GM21825 (cell line): ENCODE results near the gene SENP5.
"Not testable (repeated sequence)": the region's sequence is repeated elsewhere in the genome, so short reads cannot be mapped to it uniquely, and the experiment has no call there.

Experiments used
- ATAC-seq: cut with Tn5 transposase; IDR thresholded peaks from one replicate; pipeline ENCODE4 v1.9.1; 2021; ENCODE audit warnings: mild to moderate bottlenecking, moderate library complexity; ENCODE audit not compliant: unreplicated experiment

The SENP5 gene

DNA sequence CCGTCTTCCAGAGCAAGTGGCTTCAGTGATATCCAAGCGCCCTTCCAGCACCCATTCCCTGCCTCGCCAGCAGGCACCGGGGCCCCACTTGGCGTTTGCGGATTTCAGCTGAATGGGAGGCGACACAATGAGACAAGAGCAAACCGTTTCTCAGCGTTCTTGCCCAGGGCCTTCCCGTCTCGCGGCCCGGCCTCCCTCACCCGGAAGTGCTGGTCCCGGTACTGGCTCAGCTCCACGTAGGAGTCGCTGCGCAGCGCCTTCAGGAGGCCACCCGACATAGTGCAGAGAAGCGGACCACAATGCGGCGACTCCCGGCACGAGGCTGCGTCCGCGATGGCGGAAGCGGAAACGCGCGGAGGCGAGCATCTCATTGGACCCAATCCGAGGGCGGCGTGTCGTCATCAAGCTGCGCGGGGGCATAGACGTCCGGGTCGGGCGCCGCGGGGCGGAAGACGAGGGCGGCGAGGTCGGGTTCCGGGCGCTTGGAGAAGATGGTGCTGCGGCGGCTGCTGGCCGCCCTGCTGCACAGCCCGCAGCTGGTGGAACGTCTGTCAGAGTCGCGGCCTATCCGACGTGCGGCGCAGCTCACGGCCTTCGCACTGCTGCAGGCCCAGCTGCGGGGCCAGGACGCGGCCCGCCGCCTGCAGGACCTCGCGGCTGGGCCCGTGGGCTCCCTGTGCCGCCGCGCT lies 74.7 kb downstream of the SENP5 start, which contains the start of gene NCBP2:
Gene NCBP2, minus strand, starts transcription at position 303 of the 689 bp plus-strand sequence. Its CDS starts 25 bp downstream, at position 278.
- peak; percentile 87 for ATAC-seq

DNA sequence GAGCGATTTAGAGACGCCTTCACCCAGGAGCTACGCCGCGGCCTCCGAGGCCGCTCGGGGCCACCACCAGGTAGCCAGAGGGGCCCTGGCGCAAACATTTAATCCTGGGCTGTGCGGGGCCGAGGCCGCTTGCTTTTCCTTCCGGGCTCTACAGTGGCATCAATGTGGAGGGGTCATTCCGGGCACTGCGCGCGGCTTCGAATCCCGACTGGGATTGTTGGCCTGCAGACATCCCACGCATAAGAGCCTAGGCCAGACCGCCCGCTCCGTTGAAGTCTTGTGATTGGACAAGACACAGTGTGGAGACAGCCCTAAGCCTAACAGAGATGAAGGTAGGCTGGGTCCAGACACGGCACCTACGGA lies 75.2 kb downstream of the SENP5 start:
- peak; percentile 8 for ATAC-seq

DNA sequence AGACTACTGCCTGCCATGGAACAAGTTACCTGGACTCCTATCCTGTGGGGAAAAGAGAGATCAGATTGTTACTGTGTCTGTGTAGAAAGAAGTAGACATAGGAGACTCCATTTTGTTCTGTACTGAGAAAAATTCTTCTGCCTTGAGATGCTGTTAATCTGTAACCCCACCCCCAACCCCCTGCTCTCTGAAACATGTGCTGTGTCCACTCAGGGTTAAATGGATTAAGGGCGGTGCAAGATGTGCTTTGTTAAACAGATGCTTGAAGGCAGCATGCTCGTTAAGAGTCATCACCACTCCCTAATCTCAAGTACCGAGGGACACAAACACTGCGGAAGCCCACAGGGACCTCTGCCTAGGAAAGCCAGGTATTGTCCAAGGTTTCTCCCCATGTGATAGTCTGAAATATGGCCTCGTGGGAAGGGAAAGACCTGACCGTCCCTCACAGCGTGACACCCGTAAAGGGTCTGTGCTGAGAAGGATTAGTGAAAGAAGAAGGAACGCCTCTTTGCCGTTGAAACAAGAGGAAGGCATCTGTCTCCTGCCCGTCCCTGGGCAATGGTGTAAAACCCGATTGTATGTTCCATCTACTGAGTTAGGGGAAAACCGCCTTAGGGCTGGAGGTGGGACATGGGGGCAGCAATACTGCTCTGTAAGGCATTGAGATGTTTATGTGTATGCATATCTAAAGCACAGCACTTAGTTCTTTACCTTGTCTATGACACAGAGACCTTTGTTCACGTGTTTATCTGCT lies 76.5 kb downstream of the SENP5 start:
- ATAC-seq = not testable (repeated sequence)

DNA sequence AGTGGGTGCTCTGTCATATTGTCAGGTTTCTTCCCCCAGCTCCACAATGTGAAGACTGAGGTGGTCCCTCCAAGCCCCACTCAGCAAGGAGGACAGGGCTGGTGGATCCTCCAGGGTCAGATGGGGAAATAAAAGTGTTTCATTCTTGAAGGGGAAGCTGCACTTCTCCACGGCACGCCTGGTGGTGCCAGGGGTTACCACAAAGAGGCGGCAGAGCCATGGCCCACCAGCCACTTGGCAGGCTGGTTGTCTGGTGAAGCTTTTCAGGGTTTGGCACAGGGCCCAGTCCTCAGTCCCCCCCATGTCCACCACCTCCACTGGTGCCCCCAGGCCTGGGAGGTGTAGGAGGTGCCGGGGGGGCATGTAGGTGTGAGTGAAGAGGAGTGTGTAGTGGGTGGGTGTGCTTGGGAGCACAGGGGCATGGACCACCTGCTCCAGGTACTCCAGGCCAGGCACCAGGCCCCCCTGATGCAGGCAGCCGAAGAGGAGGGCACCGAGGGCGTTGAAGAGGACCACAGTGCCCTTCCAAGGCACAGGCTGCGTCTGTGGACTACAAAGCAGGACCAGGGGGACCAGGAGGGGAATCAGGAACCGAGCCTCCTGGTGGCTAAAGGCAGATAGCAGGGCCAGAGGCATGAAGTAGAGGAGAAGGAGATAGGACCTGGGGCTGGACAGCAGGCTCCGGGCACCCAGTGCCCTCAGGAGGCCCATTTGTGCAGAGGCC lies 79.6 kb downstream of the SENP5 start:
- no peak for ATAC-seq

DNA sequence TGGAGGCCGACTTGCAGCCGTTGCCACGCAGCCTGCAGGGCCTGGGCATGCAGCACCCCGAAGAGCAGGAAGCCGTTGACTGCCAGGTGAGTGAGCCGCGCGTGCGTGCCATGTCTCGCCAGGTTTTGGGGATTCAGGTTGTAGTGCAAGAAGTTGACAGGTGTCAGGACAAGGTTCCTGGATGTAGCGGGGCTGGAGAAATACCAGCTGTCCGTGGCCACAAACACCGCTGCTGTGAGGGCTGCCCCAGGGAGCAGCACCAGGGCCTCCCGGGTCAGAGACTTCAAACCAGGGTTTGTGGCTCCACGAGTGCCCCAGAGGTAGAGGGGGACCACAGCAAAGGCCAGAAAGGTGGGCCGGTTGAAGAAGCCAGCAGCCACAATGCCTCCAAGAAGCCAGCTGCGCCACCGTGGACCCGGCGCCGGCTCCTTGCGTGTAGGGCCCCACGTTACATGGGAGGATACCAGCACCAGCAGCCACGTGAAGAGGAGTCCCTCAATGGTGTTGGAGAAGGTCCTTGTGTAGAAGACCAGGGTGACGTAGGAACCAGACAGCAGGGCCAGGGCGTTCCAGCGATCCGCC lies 80.2 kb downstream of the SENP5 start:
- ATAC-seq = no peak

DNA sequence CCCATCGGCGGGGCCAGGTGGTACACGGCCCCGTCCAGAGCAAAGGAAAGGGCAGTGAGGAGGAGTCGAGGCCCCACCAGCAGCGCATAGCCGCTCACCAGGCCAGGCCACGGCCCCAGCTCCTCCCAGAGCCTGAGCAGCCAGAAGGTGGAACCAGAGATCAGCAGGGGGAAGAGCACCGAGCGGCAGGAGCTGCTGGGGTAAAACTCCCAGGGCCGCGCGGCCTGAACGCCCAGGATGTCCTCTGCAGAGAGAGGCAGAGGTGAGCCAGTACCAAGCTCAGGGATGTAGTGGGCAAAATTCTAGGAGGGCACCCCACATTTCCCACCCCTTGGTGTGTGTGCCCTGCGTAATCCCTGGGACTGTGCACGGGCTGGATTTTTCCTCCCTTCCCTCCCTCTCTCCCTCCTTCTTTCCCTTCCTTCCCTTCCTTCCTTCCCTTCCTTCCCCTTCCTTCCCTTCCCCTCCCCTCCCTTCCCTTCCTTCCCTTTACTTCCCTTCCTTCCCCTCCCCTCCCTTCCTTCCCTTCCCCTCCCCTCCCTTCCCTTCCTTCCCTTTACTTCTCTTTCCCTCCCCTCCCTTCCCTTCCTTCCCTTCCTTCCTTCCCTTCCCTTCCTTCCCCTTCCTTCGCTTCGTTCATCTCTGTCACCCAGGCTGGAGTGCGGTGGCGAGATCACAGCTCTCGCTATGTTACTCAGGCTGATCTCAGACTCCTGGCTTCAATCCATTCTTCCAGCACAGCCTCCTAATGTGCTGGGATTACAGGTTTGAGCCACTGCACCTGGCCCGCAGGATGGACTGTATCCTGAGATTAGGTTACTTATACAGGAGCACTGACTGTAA lies 80.9 kb downstream of the SENP5 start:
- ATAC-seq = no peak

DNA sequence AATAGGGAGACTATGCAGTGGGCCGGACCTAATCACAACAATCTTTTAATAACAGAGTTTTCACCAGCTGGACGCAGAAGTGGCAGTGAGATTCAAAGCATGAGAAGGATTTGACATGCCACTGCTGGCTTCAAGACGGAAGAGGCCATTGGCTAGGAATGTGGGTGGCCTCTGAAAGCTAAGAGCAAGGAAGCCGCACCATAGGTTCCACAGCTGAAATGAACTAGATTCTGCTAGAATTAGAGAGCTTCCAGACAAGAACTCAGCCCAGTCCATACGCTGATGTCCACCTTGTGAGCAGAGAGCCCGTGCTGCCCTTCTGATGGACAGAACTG lies 81.5 kb downstream of the SENP5 start:
- ATAC-seq = no peak

DNA sequence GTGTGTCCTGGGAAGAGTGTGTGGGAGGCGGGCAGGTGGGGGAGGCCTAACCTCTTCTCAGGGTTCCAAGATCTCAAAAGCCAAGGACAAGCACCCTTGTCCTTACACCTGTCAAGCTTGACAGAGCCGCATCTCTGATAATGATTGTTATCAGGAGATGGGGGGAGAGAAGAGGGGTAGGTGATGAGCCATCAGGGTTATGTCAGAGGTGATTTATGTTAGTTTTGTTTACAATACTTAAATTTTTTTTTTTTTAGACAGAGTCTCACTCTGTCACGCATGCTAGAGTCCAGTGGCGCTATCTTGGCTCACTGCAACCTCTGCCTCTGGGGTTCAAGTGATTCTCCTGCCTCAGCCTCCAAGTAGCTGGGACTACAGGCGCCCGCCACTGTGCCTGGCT lies 82.0 kb downstream of the SENP5 start:
- no peak for ATAC-seq

DNA sequence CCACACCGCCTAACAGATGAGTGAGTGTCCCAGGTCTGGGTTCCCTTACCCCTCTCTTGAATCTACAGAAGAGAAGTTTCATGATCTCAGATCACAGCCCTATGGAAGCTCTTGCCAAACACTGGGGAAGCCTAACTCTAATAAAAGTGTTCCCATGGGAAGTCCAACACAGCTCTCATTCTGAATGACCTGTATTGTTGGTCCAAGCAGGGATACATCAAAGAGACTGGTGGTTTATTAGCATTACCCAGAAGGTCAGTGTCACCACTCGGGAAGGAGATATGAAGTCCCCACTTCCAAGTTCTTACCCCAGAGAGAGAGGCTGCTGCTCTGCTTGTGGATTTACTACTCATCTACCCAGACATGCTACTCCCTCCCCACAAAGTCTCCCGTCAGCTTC lies 83.7 kb downstream of the SENP5 start:
- ATAC-seq = no peak

DNA sequence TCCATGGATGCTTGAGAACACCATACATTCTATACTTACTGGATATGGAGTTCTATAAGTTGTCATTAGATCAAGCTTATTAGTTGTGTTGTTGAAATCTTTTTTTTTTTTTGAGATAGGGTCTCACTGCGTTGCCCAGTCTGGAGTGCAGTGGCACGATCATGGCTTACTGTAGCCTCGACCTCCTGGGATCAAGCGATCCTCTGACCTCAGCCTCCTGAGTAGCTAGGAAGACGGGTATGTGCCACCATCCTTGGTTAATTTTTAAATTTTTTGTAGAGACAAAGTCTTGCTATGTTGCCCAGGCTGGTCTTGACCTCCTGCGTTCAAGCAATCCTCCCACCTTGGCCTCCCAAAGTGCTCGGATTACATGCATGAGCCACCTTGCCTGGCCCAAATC lies 87.1 kb downstream of the SENP5 start:
- ATAC-seq = no peak

DNA sequence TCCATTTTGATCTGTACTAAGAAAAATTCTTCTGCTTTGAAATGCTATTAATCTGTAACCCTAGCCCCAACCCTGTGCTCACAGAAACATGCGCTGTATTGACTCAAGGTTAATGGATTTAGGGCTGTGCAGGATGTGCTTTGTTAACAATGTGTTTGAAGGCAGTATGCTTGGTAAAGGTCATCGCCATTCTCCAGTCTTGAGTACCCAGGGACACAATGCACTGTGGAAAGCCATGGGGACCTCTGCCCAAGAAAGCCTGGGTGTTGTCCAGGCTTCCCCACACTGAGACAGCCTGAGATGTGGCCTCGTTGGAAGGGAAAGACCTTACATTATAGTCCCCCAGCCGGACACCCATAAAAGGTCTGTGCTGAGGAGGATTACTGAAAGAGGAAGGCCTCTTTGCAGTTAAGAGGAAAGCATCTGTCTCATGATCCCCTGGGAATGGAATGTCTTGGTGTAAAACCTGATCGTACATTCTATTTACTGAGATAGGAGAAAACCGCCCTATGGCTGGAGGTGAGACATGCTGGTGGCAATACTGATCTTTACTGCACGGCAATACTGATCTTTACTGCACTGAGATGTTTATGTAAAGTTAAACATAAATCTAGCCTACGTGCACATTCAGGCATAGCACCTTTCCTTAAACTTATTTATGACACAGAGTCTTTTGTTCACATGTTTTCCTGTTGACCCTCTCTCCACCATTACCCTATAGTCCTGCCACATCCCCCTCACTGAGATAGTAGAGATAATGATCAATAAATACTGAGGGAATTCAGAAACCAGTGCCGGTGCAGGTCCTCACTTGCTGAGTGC lies 94.6 kb downstream of the SENP5 start:
- ATAC-seq = no peak

DNA sequence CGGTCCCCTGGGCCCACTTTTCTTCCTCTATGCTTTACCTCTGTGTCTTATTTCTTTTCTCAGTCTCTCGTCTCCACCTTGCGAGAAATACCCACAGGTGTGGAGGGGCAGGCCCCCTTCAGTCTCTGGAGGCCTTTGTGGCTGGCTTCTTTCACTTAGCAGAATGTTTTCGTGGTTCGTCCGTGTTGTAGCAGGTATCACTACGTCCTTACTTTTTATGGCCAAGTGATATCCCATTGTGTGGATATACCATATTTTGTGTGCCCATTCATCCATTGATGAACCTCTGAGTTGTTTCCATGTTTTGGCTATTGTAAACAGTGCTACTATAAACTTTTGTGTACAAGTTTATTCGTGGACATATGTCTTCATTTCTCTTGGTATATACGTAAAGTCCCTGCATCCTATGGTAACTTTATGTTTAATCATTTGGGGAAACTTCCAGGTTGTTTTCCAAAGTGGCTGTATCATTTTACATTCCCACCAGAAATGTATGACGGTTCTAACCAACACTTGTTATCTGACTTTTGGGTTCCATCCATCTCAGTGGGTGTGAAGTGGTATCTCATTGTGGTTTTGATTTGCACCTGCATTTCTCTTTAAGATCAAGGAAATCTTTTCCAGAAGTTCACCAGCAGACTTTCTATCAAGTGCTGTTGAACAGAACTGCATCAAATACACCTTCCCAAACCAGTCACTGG lies 95.4 kb downstream of the SENP5 start:
- ATAC-seq = no peak

DNA sequence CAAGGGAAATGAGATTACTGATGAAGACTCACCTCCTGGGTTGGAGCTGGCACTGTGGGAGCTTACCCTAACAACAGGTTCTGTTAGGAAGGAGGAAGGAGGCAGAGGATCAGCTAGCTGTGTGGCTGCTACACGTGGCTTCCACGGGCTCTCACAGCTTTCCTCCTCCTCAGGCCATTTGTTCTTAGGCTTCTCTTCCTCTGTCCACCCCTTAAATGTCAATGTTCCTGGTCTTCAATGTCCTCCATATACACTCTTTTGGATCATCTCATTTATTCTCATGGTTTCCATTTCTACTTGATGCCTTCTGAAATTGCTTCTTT lies 95.9 kb downstream of the SENP5 start:
- ATAC-seq = no peak

DNA sequence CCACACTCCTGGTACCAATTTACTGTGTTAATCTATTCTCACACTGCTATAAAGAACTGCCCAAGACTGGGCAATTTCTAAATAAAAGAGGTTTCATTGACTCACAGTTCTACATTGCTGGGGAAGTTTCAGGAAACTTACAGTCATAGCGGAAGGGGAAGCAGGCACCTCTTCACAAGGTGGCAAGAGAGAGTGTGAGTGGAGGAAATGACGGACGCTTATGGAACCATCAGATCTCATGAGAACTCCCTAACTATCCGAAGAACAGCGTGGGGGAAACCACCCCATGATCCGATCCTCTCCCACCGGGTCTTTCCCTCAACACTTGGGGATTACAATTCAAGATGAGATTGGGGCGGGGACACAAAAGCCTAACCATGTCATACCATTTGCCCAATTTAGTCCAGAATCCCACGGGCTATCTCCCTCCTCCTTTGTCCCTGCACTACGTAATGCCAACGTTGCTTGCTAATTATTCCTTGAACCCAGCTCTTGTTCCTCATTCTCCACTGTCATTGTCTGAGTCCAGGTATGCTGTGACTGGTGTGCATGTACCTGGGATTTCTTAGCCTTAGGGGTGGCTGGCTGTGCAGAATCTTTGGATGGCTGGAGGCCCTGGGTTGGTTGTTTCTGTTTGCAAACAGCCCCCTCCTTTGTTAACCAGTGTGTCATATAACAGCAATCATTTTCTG lies 97.5 kb downstream of the SENP5 start:
- no peak for ATAC-seq

DNA sequence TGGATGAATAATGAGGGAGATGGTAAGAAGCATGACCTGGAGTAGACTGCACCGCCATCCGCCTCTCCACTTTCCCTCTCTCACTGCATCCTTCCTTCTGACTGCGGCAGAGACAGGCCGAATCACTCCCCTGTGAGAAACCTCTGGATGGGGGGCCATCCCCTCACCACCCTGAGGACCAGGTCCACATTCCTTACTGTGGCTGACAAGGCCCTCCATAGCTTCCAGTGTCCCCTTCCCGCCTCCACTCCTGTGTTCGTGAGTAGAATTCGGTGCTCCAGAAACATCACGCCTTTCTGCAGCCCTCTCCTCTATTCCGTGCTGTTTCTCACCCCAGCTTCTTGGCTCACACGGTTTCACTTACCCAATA lies 98.1 kb downstream of the SENP5 start:
- ATAC-seq = no peak

DNA sequence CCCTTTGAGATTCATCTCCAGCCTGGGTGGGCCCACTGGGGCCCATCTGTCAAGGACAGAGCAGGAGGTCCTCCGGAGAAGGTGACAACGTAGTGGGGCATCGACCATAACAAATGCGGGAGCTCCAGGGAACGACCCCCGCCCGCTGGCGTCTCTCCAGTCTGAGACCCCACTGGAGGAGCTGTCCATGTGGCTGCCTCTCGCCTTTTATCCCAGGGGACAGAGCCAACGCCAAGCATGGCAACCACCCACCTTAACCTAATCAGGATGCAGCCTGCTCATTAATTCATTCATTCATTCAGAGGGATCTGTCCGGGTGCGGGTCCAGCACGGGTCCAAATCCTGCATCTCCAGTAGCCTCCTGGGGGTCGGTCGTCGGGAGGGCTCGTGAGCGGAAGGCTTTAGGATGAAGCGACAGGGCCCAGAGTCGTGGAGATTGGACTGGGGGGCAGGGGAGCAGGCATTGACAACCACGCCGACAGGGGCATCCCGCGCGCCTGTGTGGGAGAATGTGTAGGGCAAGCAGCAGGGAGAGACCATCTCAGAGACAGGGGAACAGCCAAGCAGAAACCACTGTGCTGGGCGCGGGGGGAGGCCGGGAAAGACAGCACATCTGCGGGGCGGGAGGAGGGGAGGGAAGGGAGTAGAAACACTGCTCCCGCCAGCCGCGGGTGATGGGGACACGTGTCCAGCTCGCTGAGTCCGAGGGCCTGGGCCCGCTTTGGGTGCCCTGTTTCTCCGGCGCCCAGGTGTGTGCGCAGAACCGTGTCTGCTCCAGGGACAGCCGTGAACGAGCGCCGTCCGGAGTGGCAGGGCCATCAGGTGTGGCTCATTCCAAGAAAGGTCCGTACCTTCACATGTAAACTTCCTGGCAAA lies 99.0 kb downstream of the SENP5 start:
- ATAC-seq = no peak

DNA sequence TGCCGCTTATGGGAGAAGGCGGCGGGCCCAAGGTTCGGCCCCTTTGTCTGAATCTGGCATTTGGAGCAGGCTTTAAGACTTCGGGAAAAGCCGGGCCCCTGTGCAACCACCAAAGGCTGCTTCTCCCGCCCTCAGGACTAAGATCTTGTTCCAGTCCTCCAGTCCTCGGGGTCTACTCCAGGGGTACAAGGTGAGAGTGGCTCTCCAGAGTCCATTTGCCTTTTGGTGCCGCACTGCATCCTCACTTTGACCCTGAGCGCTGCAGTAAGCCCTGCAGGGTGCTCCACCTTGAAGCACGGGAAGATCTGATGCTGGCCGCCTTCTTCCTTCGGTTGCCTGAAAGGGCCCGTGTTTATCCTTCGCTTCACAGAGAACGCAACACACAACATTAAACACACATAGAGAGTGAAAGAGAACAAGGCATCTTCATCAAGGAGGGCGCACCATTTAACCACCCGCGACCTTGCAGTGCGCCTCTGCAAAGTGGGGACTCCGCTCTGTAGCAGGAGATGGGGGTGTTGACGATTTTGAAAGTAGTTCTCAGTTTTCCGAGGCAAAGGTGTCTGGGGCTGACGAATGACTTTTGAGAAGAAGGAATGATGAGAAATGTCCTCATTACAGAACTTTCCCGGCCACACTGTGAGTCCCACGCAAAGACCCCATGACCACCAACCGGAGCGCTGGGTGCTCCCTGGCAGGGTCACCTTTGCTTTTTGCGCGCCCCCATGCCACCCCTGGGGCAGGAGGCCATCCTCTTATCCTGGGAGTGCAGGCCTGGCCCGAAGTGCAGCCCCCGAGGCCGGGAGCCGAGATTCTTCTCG lies 99.9 kb downstream of the SENP5 start:
- no peak for ATAC-seq
